B cell (primary cell): Measurements from ENCODE around the gene UPK2. TPM values are rescaled to one million over a fixed set of nuclear protein-coding genes. Genes with fewer than 3 reads are reported as not detected.
A peak's percentile ranks its signal among the peaks of the same experiment; 100 is the strongest.

Experiments used
- ATAC-seq: fragments of 200-7000 bp; cut with Tn5 transposase; one replicate; pipeline ENCODE4 v1.10.0; 2021; ENCODE audit warnings: low read depth, mild to moderate bottlenecking, moderate number of reproducible peaks, moderate library complexity
- CTCF ChIA-PET: fragments of 350-600 bp; sonication (Branson Sonifier 250); formaldehyde crosslinking; loops from one replicate; lab custom pipeline; 2021; ENCODE audit warnings: antibody characterized with exemption, inconsistent platforms; lab: Charles Lee
- POLR2A ChIA-PET: fragments of 350-600 bp; sonication (Branson Sonifier 250); formaldehyde crosslinking; loops from one replicate; lab custom pipeline; 2021; ENCODE audit warnings: antibody characterized with exemption; lab: Charles Lee
- DNase-seq: peaks from one replicate; pipeline ENCODE4 v3.0.0; 2013
- H2AFZ ChIP-seq: 2 replicates; pipeline ENCODE4 v1.6.1; 2012; ENCODE audit warnings: mild to moderate bottlenecking, low read depth, low read length; ENCODE audit not compliant: insufficient read depth, poor library complexity, severe bottlenecking
- H3K27ac ChIP-seq, 2 donors: 1 replicate in 1 of 2; 2 replicates in 1 of 2; pipeline ENCODE4 v1.5.1; 2012 to 2013; ENCODE audit warnings: low read length in 2 of 2, mild to moderate bottlenecking in 2 of 2, moderate library complexity in 1 of 2
- H3K27me3 ChIP-seq, 4 experiments: fragments of 200-600 bp in 1 of 4; sonication (generic) in 1 of 4; replicated peaks in 1 of 4; 1 replicate in 2 of 4; 2 replicates in 2 of 4; pipeline versions ENCODE4 v1.6.1 to v1.7.0; 2013 to 2016; ENCODE audit warnings: low read length in 3 of 4, mild to moderate bottlenecking in 2 of 4, mixed read lengths in 1 of 4, moderate library complexity in 1 of 4; ENCODE audit not compliant: insufficient read depth in 4 of 4, control insufficient read depth in 3 of 4; ENCODE audit errors: control extremely low read depth in 1 of 4
- H3K36me3 ChIP-seq, 2 experiments: replicated peaks in 1 of 2; 1 replicate in 1 of 2; 2 replicates in 1 of 2; pipeline versions ENCODE4 v1.6.1 to v1.7.1; 2013; ENCODE audit warnings: low read length in 1 of 2; ENCODE audit not compliant: insufficient read depth in 2 of 2, control insufficient read depth in 1 of 2; ENCODE audit errors: control extremely low read depth in 1 of 2, extremely low read depth in 1 of 2
- H3K4me1 ChIP-seq, 2 donors: fragments of 200-600 bp in 1 of 2; sonication (generic) in 1 of 2; 1 replicate in 1 of 2; 2 replicates in 1 of 2; pipeline versions ENCODE4 v1.5.1 to v1.6.1; 2013 to 2017; ENCODE audit warnings: low read length in 2 of 2; ENCODE audit not compliant: control insufficient read depth in 2 of 2, insufficient read depth in 2 of 2
- H3K4me2 ChIP-seq: replicated peaks from 2 replicates; pipeline ENCODE3; 2012; ENCODE audit warnings: mild to moderate bottlenecking, low read depth, low read length; ENCODE audit not compliant: poor library complexity, severe bottlenecking
- H3K4me3 ChIP-seq, 5 experiments: fragments of 200-600 bp in 1 of 5; sonication (generic) in 1 of 5; 1 replicate in 3 of 5; 2 replicates in 2 of 5; pipeline versions ENCODE4 v1.5.1 to v1.7.0; 2011 to 2016; ENCODE audit warnings: low read length in 4 of 5, mild to moderate bottlenecking in 4 of 5, low read depth in 2 of 5, control low read depth in 1 of 5, moderate library complexity in 1 of 5; ENCODE audit not compliant: insufficient read depth in 1 of 5; ENCODE audit errors: control extremely low read depth in 1 of 5, extremely low read depth in 1 of 5
- H3K79me2 ChIP-seq: fragments of 200-600 bp; sonication (generic); one replicate; pipeline ENCODE4 v1.6.0; 2016; ENCODE audit warnings: low read length; ENCODE audit not compliant: control insufficient read depth, insufficient read depth
- H3K9ac ChIP-seq: fragments of 200-600 bp; sonication (generic); 2 replicates; pipeline ENCODE4 v1.6.1; 2017; ENCODE audit warnings: mild to moderate bottlenecking, low read length, moderate library complexity
- H3K9me3 ChIP-seq, 3 donors: one replicate each; pipeline versions ENCODE4 v1.6.1 to v1.7.1; 2013; ENCODE audit warnings: low read length in 2 of 3; ENCODE audit not compliant: control insufficient read depth in 2 of 3, insufficient read depth in 1 of 3; ENCODE audit errors: control extremely low read depth in 1 of 3
- H4K20me1 ChIP-seq: 2 replicates; pipeline ENCODE4 v1.6.0; 2012; ENCODE audit warnings: mild to moderate bottlenecking, low read length; ENCODE audit not compliant: insufficient read depth, control insufficient read depth, poor library complexity, severe bottlenecking
- H3K27ac Mint-ChIP-seq: one replicate; pipeline ENCODE4 v1.8.0; 2021; ENCODE audit warnings: mixed read lengths
- H3K27me3 Mint-ChIP-seq: one replicate; pipeline ENCODE4 v1.8.0; 2021; ENCODE audit warnings: mixed read lengths
- H3K4me1 Mint-ChIP-seq: one replicate; pipeline ENCODE4 v1.8.0; 2021; ENCODE audit warnings: mixed read lengths
- H3K4me3 Mint-ChIP-seq: one replicate; pipeline ENCODE4 v1.8.0; 2021; ENCODE audit warnings: mixed read lengths
- H3K9me3 Mint-ChIP-seq: one replicate; pipeline ENCODE4 v1.8.0; 2022; ENCODE audit warnings: mixed read lengths; ENCODE audit not compliant: insufficient read depth
- CTCF ChIP-seq: fragments of 200-600 bp; IDR thresholded peaks from one replicate; pipeline ENCODE4 v1.8.0; 2022; ENCODE audit warnings: antibody characterized with exemption, mild to moderate bottlenecking
- EZH2 ChIP-seq: IDR thresholded peaks from 2 replicates; pipeline ENCODE4 v1.6.1; 2012; ENCODE audit warnings: borderline replicate concordance, low read depth, mild to moderate bottlenecking, moderate library complexity, low read length; ENCODE audit not compliant: insufficient read depth, poor library complexity, severe bottlenecking
- WGBS: methylation state at CpG from one replicate; pipeline ENCODE4 v1.1.5; 2013; ENCODE audit warnings: missing lambda C conversion rate; ENCODE audit not compliant: insufficient coverage; 5-methylcytosine and 5-hydroxymethylcytosine counted together
- intact Hi-C: fragments of 100-400 bp; cut with micrococcal nuclease; formaldehyde crosslinking; loops from one replicate; pipeline ENCODE4 v1.10.0; 2022
- polyA plus RNA-seq: library from polyadenylated mRNA; depleted of rRNA; stranded (reverse); fragments of >200 nt; gene quantifications from 2 replicates; pipeline ENCODE4 v1.2.3, GENCODE V29; 2012
- total RNA-seq, 2 donors: library from RNA; stranded (reverse); fragments of 120-200 nt in 1 of 2; gene quantifications; 1 replicate in 1 of 2; 2 replicates in 1 of 2; pipeline versions ENCODE4 v1.2.3 to v1.2.4, GENCODE V29; 2013 to 2022

The UPK2 gene
- total and polyA plus RNA-seq, 2 donors (not counting 1 experiment from before 2014, with no cell fraction given), result 0.43 TPM; not detected in 1

- peak overlapping the region; percentile 77 for H3K4me3 Mint-ChIP-seq
- intact Hi-C loops, result loop anchor here (1.0 kb wide), 1 partner anchor 15 kb away; no protein-coding TSS in a partner anchor
- 0% methylated on average over 1 of the region's 9 CpGs for WGBS
Observed at GRCh38 chr11:118913411-118914125, 42.5 kb upstream of the UPK2 start.

More at GRCh38 chr11:118913411-118914125, 42.5 kb upstream of the UPK2 start:
- peaks cover 4% of the 10 kb centered on the region for H4K20me1 ChIP-seq
- peak overlapping the region; percentile 79 for H3K4me2 ChIP-seq
- peaks cover 81 to 99% of the 10 kb centered on the region in 2 donors for H3K4me1 ChIP-seq
- H3K4me3 ChIP-seq, result peak overlapping the region in 4 of 5 experiments; percentile 20 to 33 (median 22)
- peak overlapping the region; percentile 45 for H3K9ac ChIP-seq
- peaks cover 0 to 16% of the 10 kb centered on the region in 2 experiments for H3K36me3 ChIP-seq
- ChIA-PET CTCF (interaction anchor here (0.9 to 15.2 kb wide), 6 partner anchors 14 to 224 kb away, joined by 4 to 288 read pairs (median 5); partner anchors contain the start of genes BCL9L and UPK2), POLR2A (interaction anchor here (0.6 to 5.4 kb wide), 9 partner anchors 11 to 172 kb away, joined by 4 to 38 read pairs (median 5); partner anchors contain the start of genes BCL9L and DDX6)
- H3K27ac ChIP-seq, result peak overlapping the region; percentile 87 to 94
- TF ChIP-seq EZH2, result no peak
- TF ChIP-seq CTCF, result no peak
- H3K79me2 ChIP-seq, result peaks cover 63% of the 10 kb centered on the region
- peak overlapping the region; percentile 94 for H3K27ac Mint-ChIP-seq
- H3K27me3 ChIP-seq, result no peaks in the 10 kb centered on the region
- DNase-seq (no peak), ATAC-seq (peak; percentile 2)
- no peaks in the 10 kb centered on the region for H3K9me3 Mint-ChIP-seq
- H3K4me1 Mint-ChIP-seq, result peaks cover 78% of the 10 kb centered on the region
- H3K27me3 Mint-ChIP-seq, result no peaks in the 10 kb centered on the region
- H2AFZ ChIP-seq, result peak overlapping the region; percentile 48
- H3K9me3 ChIP-seq, result no peaks in the 10 kb centered on the region
